ENCODE data around the gene PHPT1.

DNA sequence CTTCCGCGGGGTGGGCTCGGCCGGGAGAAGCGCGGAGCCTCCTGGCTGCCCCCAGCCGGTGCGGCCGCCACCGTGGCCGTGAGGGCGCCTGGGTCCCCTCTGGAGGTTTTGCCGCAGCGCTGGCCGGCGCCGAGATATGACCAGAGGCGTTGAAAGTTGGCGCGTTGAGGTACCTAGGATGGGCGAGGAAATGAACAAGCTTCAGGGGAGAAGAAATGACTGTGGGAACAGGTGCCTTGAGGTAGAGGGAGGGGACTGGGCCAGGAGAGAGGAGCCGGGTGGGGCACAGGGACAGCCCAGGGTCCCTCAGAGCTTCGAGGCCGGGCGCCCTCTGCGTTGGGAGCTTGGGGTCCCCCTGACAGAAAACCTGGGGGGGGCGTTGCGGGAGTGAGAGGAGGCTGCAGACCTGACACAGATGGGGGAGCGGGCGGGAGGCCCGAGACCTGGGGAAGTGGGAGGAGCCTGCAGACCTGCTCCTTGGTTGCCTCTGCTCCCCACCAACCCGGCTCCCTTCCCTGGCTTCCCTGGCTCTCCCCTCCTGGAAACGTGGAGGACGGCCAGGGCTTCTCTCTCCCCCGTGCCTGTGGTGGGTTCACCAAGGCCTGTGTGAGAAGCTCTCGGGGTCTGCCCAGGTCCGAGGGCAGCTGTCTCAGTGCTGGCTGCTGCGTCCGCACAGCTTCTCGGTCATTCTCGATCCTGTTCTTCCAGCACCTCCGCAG lies 27.2 kb upstream of the PHPT1 start:
- TF ChIP-seq EZH2 (IDR thresholded peaks at IDR 0.05; ENCODE audit: borderline replicate concordance) (no peak), CTCF (IDR thresholded peaks at IDR 0.05; ENCODE audit: poor library complexity) (no peak)

Measured in hepatocyte (in vitro differentiated cells).